ENCODE data around the gene CCNT1. TPM values are rescaled to one million over a fixed set of nuclear protein-coding genes. Genes with fewer than 3 reads are reported as not detected.

Gene CCNT1
- total RNA-seq, 1 experiment from 2014 or later, result 50.0 TPM

DNA sequence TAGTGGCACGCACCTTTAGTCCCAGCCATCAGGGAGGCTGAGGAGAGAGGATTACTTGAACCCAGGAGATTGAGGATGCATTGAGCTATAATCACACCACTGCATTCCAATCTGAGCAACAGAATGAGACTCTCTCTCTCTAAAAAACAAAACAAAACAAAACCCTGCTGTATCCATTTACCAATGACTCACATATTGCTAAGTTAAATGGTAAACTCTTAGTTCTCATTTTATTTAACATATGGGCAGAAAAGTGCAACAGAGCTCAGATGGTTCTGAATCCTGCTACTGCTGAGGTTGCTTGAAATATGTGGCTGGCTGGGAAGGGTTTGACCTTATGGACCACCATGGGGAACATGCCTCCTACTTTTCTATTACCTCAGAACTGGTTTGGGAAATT, 33.7 kb upstream of the CCNT1 start:
- H3K9me3 ChIP-seq (ENCODE audit: control insufficient read depth, insufficient read depth, low read depth, low read length), result no peaks in the 10 kb centered on the region
- BruUV-seq (replicated peaks), result no TSS peak
- TF ChIP-seq, protein P1, sequence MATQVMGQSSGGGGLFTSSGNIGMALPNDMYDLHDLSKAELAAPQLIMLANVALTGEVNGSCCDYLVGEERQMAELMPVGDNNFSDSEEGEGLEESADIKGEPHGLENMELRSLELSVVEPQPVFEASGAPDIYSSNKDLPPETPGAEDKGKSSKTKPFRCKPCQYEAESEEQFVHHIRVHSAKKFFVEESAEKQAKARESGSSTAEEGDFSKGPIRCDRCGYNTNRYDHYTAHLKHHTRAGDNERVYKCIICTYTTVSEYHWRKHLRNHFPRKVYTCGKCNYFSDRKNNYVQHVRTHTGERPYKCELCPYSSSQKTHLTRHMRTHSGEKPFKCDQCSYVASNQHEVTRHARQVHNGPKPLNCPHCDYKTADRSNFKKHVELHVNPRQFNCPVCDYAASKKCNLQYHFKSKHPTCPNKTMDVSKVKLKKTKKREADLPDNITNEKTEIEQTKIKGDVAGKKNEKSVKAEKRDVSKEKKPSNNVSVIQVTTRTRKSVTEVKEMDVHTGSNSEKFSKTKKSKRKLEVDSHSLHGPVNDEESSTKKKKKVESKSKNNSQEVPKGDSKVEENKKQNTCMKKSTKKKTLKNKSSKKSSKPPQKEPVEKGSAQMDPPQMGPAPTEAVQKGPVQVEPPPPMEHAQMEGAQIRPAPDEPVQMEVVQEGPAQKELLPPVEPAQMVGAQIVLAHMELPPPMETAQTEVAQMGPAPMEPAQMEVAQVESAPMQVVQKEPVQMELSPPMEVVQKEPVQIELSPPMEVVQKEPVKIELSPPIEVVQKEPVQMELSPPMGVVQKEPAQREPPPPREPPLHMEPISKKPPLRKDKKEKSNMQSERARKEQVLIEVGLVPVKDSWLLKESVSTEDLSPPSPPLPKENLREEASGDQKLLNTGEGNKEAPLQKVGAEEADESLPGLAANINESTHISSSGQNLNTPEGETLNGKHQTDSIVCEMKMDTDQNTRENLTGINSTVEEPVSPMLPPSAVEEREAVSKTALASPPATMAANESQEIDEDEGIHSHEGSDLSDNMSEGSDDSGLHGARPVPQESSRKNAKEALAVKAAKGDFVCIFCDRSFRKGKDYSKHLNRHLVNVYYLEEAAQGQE (IDR thresholded peaks at IDR 0.05; ENCODE audit: insufficient read depth in 1 of 2, low read depth in 2 of 2, low read length in 1 of 2), result no peak
- TF ChIP-seq SIN3A (IDR thresholded peaks at IDR 0.05; ENCODE audit: borderline replicate concordance, insufficient read depth, low read depth, low read length), result no peak
- TF ChIP-seq, protein P2, sequence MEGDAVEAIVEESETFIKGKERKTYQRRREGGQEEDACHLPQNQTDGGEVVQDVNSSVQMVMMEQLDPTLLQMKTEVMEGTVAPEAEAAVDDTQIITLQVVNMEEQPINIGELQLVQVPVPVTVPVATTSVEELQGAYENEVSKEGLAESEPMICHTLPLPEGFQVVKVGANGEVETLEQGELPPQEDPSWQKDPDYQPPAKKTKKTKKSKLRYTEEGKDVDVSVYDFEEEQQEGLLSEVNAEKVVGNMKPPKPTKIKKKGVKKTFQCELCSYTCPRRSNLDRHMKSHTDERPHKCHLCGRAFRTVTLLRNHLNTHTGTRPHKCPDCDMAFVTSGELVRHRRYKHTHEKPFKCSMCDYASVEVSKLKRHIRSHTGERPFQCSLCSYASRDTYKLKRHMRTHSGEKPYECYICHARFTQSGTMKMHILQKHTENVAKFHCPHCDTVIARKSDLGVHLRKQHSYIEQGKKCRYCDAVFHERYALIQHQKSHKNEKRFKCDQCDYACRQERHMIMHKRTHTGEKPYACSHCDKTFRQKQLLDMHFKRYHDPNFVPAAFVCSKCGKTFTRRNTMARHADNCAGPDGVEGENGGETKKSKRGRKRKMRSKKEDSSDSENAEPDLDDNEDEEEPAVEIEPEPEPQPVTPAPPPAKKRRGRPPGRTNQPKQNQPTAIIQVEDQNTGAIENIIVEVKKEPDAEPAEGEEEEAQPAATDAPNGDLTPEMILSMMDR (IDR thresholded peaks at IDR 0.05), result no peak
- TF ChIP-seq POLR2AphosphoS5 (IDR thresholded peaks at IDR 0.05; ENCODE audit: low read depth, low read length), result no peak
- no peak for TF ChIP-seq TCF7L2 (IDR thresholded peaks at IDR 0.05; ENCODE audit: low read depth, low read length)
- ChIA-PET POLR2A (no interaction called here), CTCF (interaction anchor here (1.1 to 1.3 kb wide), 2 partner anchors 45 to 65 kb away, joined by 3 to 4 read pairs; no protein-coding TSS in a partner anchor)
- no peak for ATAC-seq
- DNase-seq (ENCODE audit: low read depth, low spot score), result no peak
- in situ Hi-C loops (cut with HindIII; ENCODE audit: low pct_unique_long_range_greater_than_20kb, low sequenced_read_pairs), result no loop called here
- intact Hi-C loops (cut with micrococcal nuclease; ENCODE audit: unreplicated experiment), result no loop called here
- H3K27ac ChIP-seq (ENCODE audit: low read length), result no peak overlapping the region
- no peak overlapping the region for H3K4me3 ChIP-seq (ENCODE audit: low read depth in 2 of 2, low read length in 2 of 2)
- no peaks in the 10 kb centered on the region for H3K4me1 ChIP-seq (ENCODE audit: control insufficient read depth, insufficient read depth, low read length)
- H3K36me3 ChIP-seq (ENCODE audit: control insufficient read depth, insufficient read depth, low read length), result no peaks in the 10 kb centered on the region
- H3K27me3 ChIP-seq (ENCODE audit: control insufficient read depth, insufficient read depth, low read length), result no peaks in the 10 kb centered on the region

DNA sequence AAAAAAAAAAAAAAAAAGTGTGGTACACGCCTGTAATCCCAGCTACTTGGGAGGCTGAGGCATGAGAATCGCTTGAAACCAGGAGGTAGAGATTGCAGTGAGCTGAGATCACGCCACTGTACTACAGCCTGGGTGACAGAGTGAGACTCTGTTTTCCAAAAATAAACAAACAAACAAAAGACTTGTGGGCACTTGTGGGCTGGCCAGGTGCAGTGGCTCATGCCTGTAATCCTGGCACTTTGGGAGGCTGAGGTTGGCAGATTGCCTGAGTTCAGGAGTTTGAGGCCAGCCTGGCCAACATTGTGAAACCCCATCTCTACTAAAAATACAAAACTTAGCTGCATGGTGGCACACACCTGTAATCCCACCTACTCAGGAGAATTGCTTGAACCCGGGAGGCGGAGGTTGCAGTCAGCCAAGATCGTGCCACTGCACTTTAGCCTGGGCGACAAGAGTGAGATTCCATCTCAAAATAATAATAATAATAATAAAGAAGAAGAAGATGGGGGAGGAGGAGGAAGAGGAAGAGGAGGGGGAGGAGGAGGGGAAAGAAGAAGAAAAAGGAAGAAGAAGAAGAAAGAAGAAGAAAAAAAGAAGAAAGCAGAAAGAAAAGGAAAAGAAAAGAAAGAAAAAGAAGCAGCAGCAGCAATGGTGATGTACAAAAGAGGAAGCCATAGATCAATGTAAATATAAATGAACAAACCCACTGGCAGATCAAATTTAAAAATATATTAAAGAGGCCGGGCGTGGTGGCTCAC, 27.9 kb upstream of the CCNT1 start:
- H3K4me3 ChIP-seq (ENCODE audit: low read depth in 2 of 2, low read length in 2 of 2), result no peak overlapping the region
- no peaks in the 10 kb centered on the region for H3K4me1 ChIP-seq (ENCODE audit: control insufficient read depth, insufficient read depth, low read length)
- TF ChIP-seq, protein P1 (IDR thresholded peaks at IDR 0.05; ENCODE audit: insufficient read depth in 1 of 2, low read depth in 2 of 2, low read length in 1 of 2), result no peak
- TF ChIP-seq TCF7L2 (IDR thresholded peaks at IDR 0.05; ENCODE audit: low read depth, low read length) (no peak), POLR2AphosphoS5 (IDR thresholded peaks at IDR 0.05; ENCODE audit: low read depth, low read length) (no peak)
- POLR2A ChIA-PET, result interaction anchor here (0.6 kb wide), 1 partner anchor 99 kb away, joined by 4 read pairs; no protein-coding TSS in a partner anchor
- H3K9me3 ChIP-seq (ENCODE audit: control insufficient read depth, insufficient read depth, low read depth, low read length), result no peaks in the 10 kb centered on the region
- H3K27me3 ChIP-seq (ENCODE audit: control insufficient read depth, insufficient read depth, low read length), result peaks cover 4% of the 10 kb centered on the region
- in situ Hi-C loops (cut with HindIII; ENCODE audit: low pct_unique_long_range_greater_than_20kb, low sequenced_read_pairs) (no loop called here), intact Hi-C loops (cut with micrococcal nuclease; ENCODE audit: unreplicated experiment) (no loop called here)
- H3K36me3 ChIP-seq (ENCODE audit: control insufficient read depth, insufficient read depth, low read length), result no peaks in the 10 kb centered on the region
- DNase-seq (ENCODE audit: low read depth, low spot score), result no peak
- H3K27ac ChIP-seq (ENCODE audit: low read length), result no peak overlapping the region
- CTCF ChIA-PET, result interaction anchor here (0.6 kb wide), 1 partner anchor 952 kb away, joined by 3 read pairs; no protein-coding TSS in a partner anchor
- BruUV-seq (replicated peaks), result no TSS peak
- no peak for ATAC-seq
